ENCODE data around the gene KCNK10.

Gene KCNK10

GRCh38 chr14:88305528-88306322, 17.3 kb downstream of the KCNK10 start:
- no peak for DNase-seq (ENCODE audit: low read depth)
- TF ChIP-seq POLR2A (IDR thresholded peaks at IDR 0.05; ENCODE audit: extremely low read depth, insufficient read length) (no peak), MYC (IDR thresholded peaks at IDR 0.05; ENCODE audit: low read depth, low read length) (no peak), CTCF (IDR thresholded peaks at IDR 0.05; ENCODE audit: low read depth, low read length) (no peak)

GRCh38 chr14:88303041-88303440, 20.0 kb downstream of the KCNK10 start:
- DNase-seq (ENCODE audit: low read depth), result no peak
- TF ChIP-seq MYC (IDR thresholded peaks at IDR 0.05; ENCODE audit: low read depth, low read length) (no peak), MAX (IDR thresholded peaks at IDR 0.05; ENCODE audit: low read depth, low read length) (no peak), POLR2A (IDR thresholded peaks at IDR 0.05; ENCODE audit: extremely low read depth, insufficient read length) (no peak), CTCF (IDR thresholded peaks at IDR 0.05; ENCODE audit: low read depth, low read length) (no peak)

More at GRCh38 chr14:88305528-88306322, 17.3 kb downstream of the KCNK10 start:
- H3K4me3 ChIP-seq (ENCODE audit: low read depth, low read length), result no peak overlapping the region

GRCh38 chr14:88301381-88301780, 21.7 kb downstream of the KCNK10 start:
- no peak overlapping the region for H3K4me3 ChIP-seq (ENCODE audit: low read depth, low read length)
- no peak for DNase-seq (ENCODE audit: low read depth)
- no peak for TF ChIP-seq CTCF (IDR thresholded peaks at IDR 0.05; ENCODE audit: low read depth, low read length)

More at GRCh38 chr14:88303041-88303440, 20.0 kb downstream of the KCNK10 start:
- no peak overlapping the region for H3K4me3 ChIP-seq (ENCODE audit: low read depth, low read length)

- TF ChIP-seq MYC (IDR thresholded peaks at IDR 0.05; ENCODE audit: low read depth, low read length), result no peak
- TF ChIP-seq MAX (IDR thresholded peaks at IDR 0.05; ENCODE audit: low read depth, low read length), result no peak
- no peak for TF ChIP-seq CTCF (IDR thresholded peaks at IDR 0.05; ENCODE audit: low read depth, low read length)
- TF ChIP-seq POLR2A (IDR thresholded peaks at IDR 0.05; ENCODE audit: extremely low read depth, insufficient read length), result no peak
- no peak for DNase-seq (ENCODE audit: low read depth)
- no peak overlapping the region for H3K4me3 ChIP-seq (ENCODE audit: low read depth, low read length)
Observed at GRCh38 chr14:88300817-88301216, 22.3 kb downstream of the KCNK10 start.

- no peak overlapping the region for H3K4me3 ChIP-seq (ENCODE audit: low read depth, low read length)
- TF ChIP-seq MYC (IDR thresholded peaks at IDR 0.05; ENCODE audit: low read depth, low read length) (no peak), POLR2A (IDR thresholded peaks at IDR 0.05; ENCODE audit: extremely low read depth, insufficient read length) (no peak), MAX (IDR thresholded peaks at IDR 0.05; ENCODE audit: low read depth, low read length) (no peak), CTCF (IDR thresholded peaks at IDR 0.05; ENCODE audit: low read depth, low read length) (no peak)
- DNase-seq (ENCODE audit: low read depth), result no peak
Observed at GRCh38 chr14:88299865-88300530, 23.1 kb downstream of the KCNK10 start.
